ENCODE measurements around the gene HOXC13.

HOXC13 gene, protein sequence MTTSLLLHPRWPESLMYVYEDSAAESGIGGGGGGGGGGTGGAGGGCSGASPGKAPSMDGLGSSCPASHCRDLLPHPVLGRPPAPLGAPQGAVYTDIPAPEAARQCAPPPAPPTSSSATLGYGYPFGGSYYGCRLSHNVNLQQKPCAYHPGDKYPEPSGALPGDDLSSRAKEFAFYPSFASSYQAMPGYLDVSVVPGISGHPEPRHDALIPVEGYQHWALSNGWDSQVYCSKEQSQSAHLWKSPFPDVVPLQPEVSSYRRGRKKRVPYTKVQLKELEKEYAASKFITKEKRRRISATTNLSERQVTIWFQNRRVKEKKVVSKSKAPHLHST

DNA sequence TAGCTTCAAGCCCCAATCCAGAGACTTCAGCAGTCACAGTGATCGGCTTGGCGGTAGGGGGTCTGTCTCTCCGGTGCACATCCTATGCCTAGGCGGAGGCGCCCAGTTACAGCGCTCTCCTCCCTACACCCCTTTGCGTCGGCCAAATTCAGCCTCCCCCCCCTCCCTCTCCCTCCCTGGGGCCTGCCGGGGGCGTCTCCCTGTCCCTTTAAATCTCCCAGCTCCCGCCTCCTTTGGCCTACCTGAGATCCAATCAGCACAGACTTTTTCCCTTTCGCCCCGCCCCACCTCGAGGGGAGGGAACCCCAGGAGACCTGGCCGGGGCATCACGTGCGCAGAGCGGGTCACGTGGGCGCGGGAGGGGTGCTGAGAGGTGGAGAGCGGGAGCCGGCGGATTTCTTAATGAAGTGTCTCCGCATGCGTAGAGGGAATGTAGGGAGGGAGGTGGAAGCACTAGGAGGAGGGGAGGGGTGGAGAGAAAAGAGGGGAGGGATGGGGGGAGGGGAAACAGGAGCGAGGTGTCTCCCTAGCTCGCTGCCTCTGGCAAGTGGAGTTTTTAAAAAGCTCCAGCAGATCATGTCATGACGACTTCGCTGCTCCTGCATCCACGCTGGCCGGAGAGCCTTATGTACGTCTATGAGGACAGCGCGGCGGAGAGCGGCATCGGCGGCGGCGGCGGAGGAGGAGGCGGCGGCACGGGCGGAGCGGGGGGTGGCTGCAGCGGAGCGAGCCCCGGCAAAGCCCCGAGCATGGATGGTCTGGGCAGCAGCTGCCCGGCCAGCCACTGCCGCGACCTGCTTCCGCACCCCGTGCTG lies at the start of gene HOXC13:
Gene HOXC13, plus strand, starts transcription at position 506 of the 815 bp plus-strand sequence. Its CDS starts 76 bp downstream, at position 582.
- peak; percentile 97 for DNase-seq

DNA sequence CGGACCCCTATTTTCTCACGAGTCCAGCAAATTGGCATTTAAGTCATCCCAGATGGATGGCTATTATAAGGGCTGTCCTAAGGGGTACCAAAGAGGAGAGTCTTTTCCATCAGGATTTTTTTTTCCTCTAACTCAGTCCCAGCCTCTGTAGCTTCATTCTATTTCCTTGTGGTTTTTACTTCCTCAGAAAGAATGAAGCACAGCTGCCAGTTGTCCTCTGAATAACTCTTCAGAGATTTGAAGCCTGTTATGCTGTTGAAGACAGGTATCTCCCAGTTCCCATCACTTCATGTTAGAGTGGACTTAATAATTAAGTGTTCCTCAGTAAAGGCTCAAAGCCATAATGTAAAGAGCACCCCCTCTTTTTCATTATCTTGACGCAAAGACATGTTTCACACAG lies 48.5 kb upstream of the HOXC13 start:
- no peak for DNase-seq

GRCh38 chr12:53892762-53893395 lies 45.8 kb upstream of the HOXC13 start:
- DNase-seq, result no peak

- DNase-seq, result no peak
Measured at GRCh38 chr12:53899230-53899629, 39.4 kb upstream of the HOXC13 start.

GRCh38 chr12:53907103-53907502 lies 31.5 kb upstream of the HOXC13 start:
- no peak for DNase-seq

- no peak for DNase-seq
Measured at GRCh38 chr12:53916788-53917655, 21.6 kb upstream of the HOXC13 start.

- DNase-seq, result peak; percentile 27
Measured at GRCh38 chr12:53924521-53925405, 13.9 kb upstream of the HOXC13 start.

GRCh38 chr12:53927220-53928029 lies 11.2 kb upstream of the HOXC13 start:
- DNase-seq, result no peak

- DNase-seq, result no peak
Measured at GRCh38 chr12:53928054-53928835, 10.4 kb upstream of the HOXC13 start.

- no peak for DNase-seq
Measured at GRCh38 chr12:53929527-53929926, 9.1 kb upstream of the HOXC13 start.

- no peak for DNase-seq
Measured at GRCh38 chr12:53930591-53931255, 7.9 kb upstream of the HOXC13 start.

DNA sequence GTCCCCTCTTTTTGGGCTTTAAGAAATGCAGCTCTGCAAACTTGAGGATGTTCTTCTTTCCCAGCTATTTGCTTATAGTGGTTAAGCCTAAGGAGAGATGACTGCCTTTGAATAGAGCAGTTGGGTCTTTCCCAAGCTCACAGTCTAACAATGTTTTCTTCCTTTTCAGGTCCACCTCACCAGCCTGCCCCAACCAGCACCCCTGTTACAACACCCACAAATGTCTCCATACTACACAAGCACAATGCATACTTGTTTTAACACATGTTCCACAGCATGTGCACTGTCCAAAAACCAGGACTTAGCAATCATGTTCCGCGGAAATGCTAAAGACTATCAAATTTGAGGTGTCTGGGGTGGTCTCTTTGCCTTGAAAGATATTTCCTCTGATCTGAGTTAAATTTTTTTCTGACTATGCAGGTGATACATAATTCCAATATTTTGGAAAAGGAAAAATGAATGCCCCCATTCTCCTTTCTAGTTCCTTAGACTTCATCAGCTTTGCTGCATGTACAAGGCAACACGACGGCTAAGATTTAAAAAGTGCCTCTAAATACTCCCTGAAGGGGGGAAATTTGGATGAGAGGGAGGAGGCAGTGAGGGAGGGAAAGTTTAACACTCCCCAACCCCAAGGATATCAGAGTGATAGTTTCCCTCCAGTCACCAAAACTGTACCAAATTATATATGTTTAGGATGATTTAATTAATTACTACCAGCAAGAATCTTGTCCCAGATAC lies 6.6 kb upstream of the HOXC13 start:
- DNase-seq, result no peak

GRCh38 chr12:53932915-53933314 lies 5.7 kb upstream of the HOXC13 start:
- no peak for DNase-seq

DNA sequence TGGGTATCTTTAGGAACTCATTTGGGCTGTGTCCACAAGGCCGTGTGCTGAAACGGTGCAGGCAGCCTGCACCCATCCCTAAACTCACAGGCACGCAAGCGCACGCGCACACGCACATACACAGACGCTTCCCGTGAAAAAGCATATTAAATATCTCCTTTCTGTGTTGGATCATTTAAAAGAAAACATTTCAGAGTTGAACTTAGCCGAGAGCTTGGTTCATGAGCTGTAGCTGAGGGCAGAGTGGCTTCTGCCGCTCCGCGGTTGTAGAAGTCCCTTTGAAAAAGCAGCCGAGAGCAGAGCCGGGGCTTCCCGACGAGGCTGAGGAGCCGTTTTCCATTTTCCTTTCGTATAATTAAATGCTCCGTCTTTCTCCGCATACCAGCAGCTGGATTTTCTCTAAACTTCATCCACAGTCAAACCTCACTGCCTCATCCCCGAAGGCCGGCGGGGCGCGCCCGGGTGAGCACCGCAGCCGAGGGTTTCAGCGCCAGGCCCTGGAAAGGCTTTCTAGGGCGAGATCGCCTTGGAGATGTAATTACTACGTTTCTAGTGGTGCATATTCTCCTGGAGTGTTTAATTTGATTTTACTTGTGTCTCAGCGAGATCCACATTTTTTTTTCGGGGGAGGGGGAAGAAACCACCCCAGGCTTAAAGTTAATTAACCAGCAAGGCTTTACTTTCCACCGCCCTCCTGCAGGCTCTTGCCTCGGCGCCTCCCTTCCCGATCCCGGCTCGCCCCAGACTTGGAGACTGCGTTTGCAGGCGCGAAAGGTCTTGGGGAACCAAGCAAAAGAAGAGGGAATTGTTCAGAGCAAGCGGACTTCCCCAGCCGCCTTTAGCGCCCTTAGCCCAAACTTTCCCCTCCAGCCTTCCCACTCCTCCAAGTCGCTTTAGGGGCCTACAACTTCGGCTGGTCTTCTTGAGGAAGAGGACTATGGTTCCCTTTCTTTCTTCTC lies 3.0 kb upstream of the HOXC13 start:
- no peak for DNase-seq

GRCh38 chr12:53937099-53937498 lies 1.5 kb upstream of the HOXC13 start:
- DNase-seq, result no peak

DNA sequence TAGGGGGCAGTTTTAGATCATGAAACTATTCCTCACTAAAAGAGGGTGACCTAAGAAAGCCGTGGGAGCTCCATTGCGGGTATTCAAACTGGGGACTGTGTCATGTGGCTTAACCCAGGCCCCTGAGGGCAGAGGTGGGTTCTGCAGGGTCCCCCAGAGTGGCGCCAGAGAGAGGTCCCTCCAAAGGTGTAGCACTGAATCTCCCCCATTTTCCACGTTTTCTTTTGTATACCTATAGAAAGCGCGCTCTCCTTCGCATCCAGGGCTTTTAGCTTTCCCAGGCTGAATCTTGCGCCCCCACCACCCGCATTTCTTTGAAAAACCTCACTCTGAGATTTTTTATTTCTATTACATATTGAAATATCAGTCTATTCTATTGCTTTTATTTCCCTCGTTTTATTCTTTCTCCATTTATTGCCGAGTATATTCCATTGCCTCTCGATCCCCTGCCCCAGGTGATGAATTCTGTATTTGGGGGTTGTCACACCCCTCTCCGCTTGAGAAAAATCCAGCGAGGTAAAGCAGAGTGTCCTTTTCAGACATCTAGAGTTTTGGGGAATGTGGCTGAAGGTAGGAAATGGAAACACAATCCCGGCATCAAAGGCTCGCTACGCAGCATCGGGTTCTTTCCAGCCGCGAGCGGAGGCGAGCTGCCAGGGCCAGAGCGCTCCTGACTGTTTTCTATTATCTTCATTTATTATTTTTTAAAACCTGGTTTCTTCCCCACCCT lies 870 bp upstream of the HOXC13 start:
- no peak for DNase-seq

All from NCI-H1694 (cell line).